WTC11 (cell line): ENCODE results near the gene RPEL1. TPM values are rescaled to one million over a fixed set of nuclear protein-coding genes. Genes with fewer than 3 reads are reported as not detected.
A peak's percentile ranks its signal among the peaks of the same experiment; 100 is the strongest.

Experiments
- ATAC-seq: fragments of 200-7000 bp; cut with Tn5 transposase; 2 replicates; pipeline ENCODE4 v1.10.0; 2021; ENCODE audit warnings: mild to moderate bottlenecking, moderate library complexity
- CTCF ChIA-PET: fragments of 300-600 bp; sonication (Branson Sonifier 250); formaldehyde crosslinking; loops from one replicate; lab custom pipeline; 2021; ENCODE audit warnings: antibody characterized with exemption; lab: Charles Lee
- POLR2A ChIA-PET: fragments of 350-600 bp; sonication (Branson Sonifier 250); formaldehyde crosslinking; loops from one replicate; lab custom pipeline; 2021; ENCODE audit warnings: antibody characterized with exemption; lab: Charles Lee
- DNase-seq: peaks from one replicate; pipeline ENCODE4 v3.0.0; 2021; ENCODE audit warnings: low spot score
- H3K27ac Mint-ChIP-seq: 2 replicates; pipeline ENCODE4 v1.8.0; 2021; ENCODE audit warnings: mixed read lengths
- H3K27me3 Mint-ChIP-seq: 2 replicates; pipeline ENCODE4 v1.8.0; 2021; ENCODE audit warnings: low read depth, mild to moderate bottlenecking, moderate library complexity, mixed read lengths
- H3K36me3 Mint-ChIP-seq: 2 replicates; pipeline ENCODE4 v1.8.0; 2021; ENCODE audit warnings: mixed read lengths
- H3K4me1 Mint-ChIP-seq: 2 replicates; pipeline ENCODE4 v1.8.0; 2022; ENCODE audit warnings: mixed read lengths
- H3K4me3 Mint-ChIP-seq: 2 replicates; pipeline ENCODE4 v1.8.0; 2021; ENCODE audit warnings: mild to moderate bottlenecking, moderate library complexity, mixed read lengths
- H3K9me3 Mint-ChIP-seq: 2 replicates; pipeline ENCODE4 v1.8.0; 2021; ENCODE audit warnings: mixed read lengths
- AR ChIP-seq: fragments of 250-450 bp; sonication (Bioruptor Pico); IDR thresholded peaks from 2 replicates; pipeline ENCODE4 v1.9.0; 2021; ENCODE audit warnings: mild to moderate bottlenecking
- CDX4 ChIP-seq: fragments of 250-450 bp; sonication (Bioruptor Pico); IDR thresholded peaks from 2 replicates; pipeline ENCODE4 v1.9.0; 2021; ENCODE audit warnings: moderate library complexity, mild to moderate bottlenecking, inconsistent platforms, borderline replicate concordance
- ELF4 ChIP-seq: sonication (generic); formaldehyde crosslinking; IDR thresholded peaks from 2 replicates; pipeline ENCODE4 v1.8.1; 2022; ENCODE audit warnings: low read depth, mild to moderate bottlenecking, moderate library complexity, missing genetic modification reagents
- EMX1 ChIP-seq: fragments of 250-450 bp; sonication (Bioruptor Pico); IDR thresholded peaks from 2 replicates; pipeline ENCODE4 v1.8.0; 2021; ENCODE audit warnings: mild to moderate bottlenecking
- ESRRA ChIP-seq: sonication (generic); formaldehyde crosslinking; IDR thresholded peaks from 2 replicates; pipeline ENCODE4 v1.8.1; 2022; ENCODE audit warnings: mild to moderate bottlenecking, missing genetic modification reagents, borderline replicate concordance
- FOXP1 ChIP-seq: sonication (generic); formaldehyde crosslinking; IDR thresholded peaks from 2 replicates; pipeline ENCODE4 v1.8.0; 2022; ENCODE audit warnings: missing genetic modification reagents, mild to moderate bottlenecking, moderate library complexity, borderline replicate concordance
- GTF2I ChIP-seq: fragments of 250-450 bp; sonication (Bioruptor Pico); conservative IDR thresholded peaks from 2 replicates; pipeline ENCODE4 v1.4.0; 2021; ENCODE audit warnings: mild to moderate bottlenecking
- IRF1 ChIP-seq: sonication (generic); formaldehyde crosslinking; IDR thresholded peaks from 2 replicates; pipeline ENCODE4 v1.8.0; 2023; ENCODE audit warnings: missing genetic modification reagents
- IRF2 ChIP-seq: sonication (generic); formaldehyde crosslinking; IDR thresholded peaks from 2 replicates; pipeline ENCODE4 v1.8.0; 2022; ENCODE audit warnings: low read depth, missing genetic modification reagents, borderline replicate concordance
- PREB ChIP-seq: sonication (generic); formaldehyde crosslinking; IDR thresholded peaks from 2 replicates; pipeline ENCODE4 v1.8.1; 2022; ENCODE audit warnings: mild to moderate bottlenecking, missing genetic modification reagents, moderate library complexity, borderline replicate concordance
- RORB ChIP-seq: fragments of 250-450 bp; sonication (Bioruptor Pico); IDR thresholded peaks from 2 replicates; pipeline ENCODE4 v1.9.0; 2021; ENCODE audit warnings: mild to moderate bottlenecking
- SP1 ChIP-seq: sonication (generic); formaldehyde crosslinking; conservative IDR thresholded peaks from 2 replicates; pipeline ENCODE4 v1.8.1; 2022; ENCODE audit warnings: missing genetic modification reagents
- TCF7 ChIP-seq: sonication (generic); formaldehyde crosslinking; IDR thresholded peaks from 2 replicates; pipeline ENCODE4 v1.8.0; 2022; ENCODE audit warnings: mild to moderate bottlenecking, low read depth, missing genetic modification reagents, moderate library complexity
- ZNF121 ChIP-seq: sonication (generic); formaldehyde crosslinking; IDR thresholded peaks from 2 replicates; pipeline ENCODE4 v1.8.0; 2023; ENCODE audit warnings: missing genetic modification reagents
- ZNF219 ChIP-seq: sonication (generic); formaldehyde crosslinking; IDR thresholded peaks from 2 replicates; pipeline ENCODE4 v1.8.0; 2023; ENCODE audit warnings: missing genetic modification reagents, mild to moderate bottlenecking, borderline replicate concordance
- ZNF281 ChIP-seq: sonication (generic); formaldehyde crosslinking; IDR thresholded peaks from 2 replicates; pipeline ENCODE4 v1.8.0; 2023; ENCODE audit warnings: mild to moderate bottlenecking, missing genetic modification reagents
- ZNF425 ChIP-seq: fragments of 250-450 bp; sonication (Bioruptor Pico); conservative IDR thresholded peaks from 2 replicates; pipeline ENCODE4 v1.9.0; 2021; ENCODE audit warnings: mild to moderate bottlenecking
- ZNF671 ChIP-seq: fragments of 250-450 bp; sonication (Bioruptor Pico); IDR thresholded peaks from 2 replicates; pipeline ENCODE4 v1.8.0; 2021; ENCODE audit warnings: mild to moderate bottlenecking
- total RNA-seq: library from RNA; stranded (reverse); gene quantifications from 3 replicates; pipeline ENCODE4 v1.2.3, GENCODE V29; 2021
- TF ChIP-seq, protein P1 (sequence below): sonication (generic); formaldehyde crosslinking; conservative IDR thresholded peaks from 2 replicates; pipeline ENCODE4 v1.8.1; 2022; ENCODE audit warnings: mild to moderate bottlenecking, missing genetic modification reagents
- TF ChIP-seq, protein P2 (sequence below): sonication (generic); formaldehyde crosslinking; IDR thresholded peaks from 2 replicates; pipeline ENCODE4 v1.8.1; 2022; ENCODE audit warnings: low read depth, missing genetic modification reagents, borderline replicate concordance
- TF ChIP-seq, protein P3 (sequence below): sonication (generic); formaldehyde crosslinking; IDR thresholded peaks from 2 replicates; pipeline ENCODE4 v1.8.0; 2022; ENCODE audit warnings: mild to moderate bottlenecking, missing genetic modification reagents
- TF ChIP-seq, protein P4 (sequence below): fragments of 250-450 bp; sonication (Bioruptor Pico); IDR thresholded peaks from 2 replicates; pipeline ENCODE4 v1.9.0; 2021; ENCODE audit warnings: mild to moderate bottlenecking

Gene RPEL1
- total RNA-seq, 1 experiment from 2014 or later, result 0.09 TPM

GRCh38 chr10:103276896-103277712 is 31.4 kb downstream of the RPEL1 start, which contains the start of gene INA:
Gene INA, plus strand, starts transcription at chr10:103277138. Its CDS starts 74 bp downstream, at chr10:103277212.
- ChIA-PET CTCF (interaction anchor here (0.7 to 2.7 kb wide), 15 partner anchors 9 to 564 kb away, joined by 3 to 19 read pairs (median 4); partner anchors contain the start of genes CNNM2 and NT5C2), POLR2A (interaction anchor here (0.6 to 1.2 kb wide), 6 partner anchors 9 to 359 kb away, joined by 3 to 4 read pairs (median 3); partner anchors contain the start of gene CNNM2)
- H3K27me3 Mint-ChIP-seq, result peaks cover 76% of the 10 kb centered on the region
- no peaks in the 10 kb centered on the region for H3K36me3 Mint-ChIP-seq
- ATAC-seq (peak; percentile 52), DNase-seq (peak; percentile 82)
- H3K9me3 Mint-ChIP-seq, result no peaks in the 10 kb centered on the region
- no peak within 1 kb of the TSS for H3K27ac Mint-ChIP-seq
- H3K4me1 Mint-ChIP-seq, result peaks cover 34% of the 10 kb centered on the region
- H3K4me3 Mint-ChIP-seq, result peak within 1 kb of the TSS; percentile 71
- TF ChIP-seq, protein P1, sequence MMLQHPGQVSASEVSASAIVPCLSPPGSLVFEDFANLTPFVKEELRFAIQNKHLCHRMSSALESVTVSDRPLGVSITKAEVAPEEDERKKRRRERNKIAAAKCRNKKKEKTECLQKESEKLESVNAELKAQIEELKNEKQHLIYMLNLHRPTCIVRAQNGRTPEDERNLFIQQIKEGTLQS (CRISPR knock-in tag), result no peak
- TF ChIP-seq FOXP1 (CRISPR knock-in tag) (peak; percentile 97), EMX1 (CRISPR knock-in tag) (no peak), ZNF121 (CRISPR knock-in tag) (no peak), ELF4 (peak; percentile 84; the same call in 1 of the 2 replicates), ZNF219 (no peak), IRF2 (CRISPR knock-in tag) (no peak), IRF1 (CRISPR knock-in tag) (peak; percentile 80; the same call in 1 of the 2 replicates), RORB (CRISPR knock-in tag) (no peak), SP1 (peak; percentile 25; the same call in 1 of the 2 replicates), ZNF425 (CRISPR knock-in tag) (no peak), GTF2I (CRISPR knock-in tag) (no peak), ZNF281 (CRISPR knock-in tag) (no peak), ESRRA (no peak), ZNF671 (CRISPR knock-in tag) (no peak), AR (CRISPR knock-in tag) (no peak), PREB (CRISPR knock-in tag) (no peak), TCF7 (CRISPR knock-in tag) (no peak), CDX4 (CRISPR knock-in tag) (no peak)
- TF ChIP-seq, protein P2, sequence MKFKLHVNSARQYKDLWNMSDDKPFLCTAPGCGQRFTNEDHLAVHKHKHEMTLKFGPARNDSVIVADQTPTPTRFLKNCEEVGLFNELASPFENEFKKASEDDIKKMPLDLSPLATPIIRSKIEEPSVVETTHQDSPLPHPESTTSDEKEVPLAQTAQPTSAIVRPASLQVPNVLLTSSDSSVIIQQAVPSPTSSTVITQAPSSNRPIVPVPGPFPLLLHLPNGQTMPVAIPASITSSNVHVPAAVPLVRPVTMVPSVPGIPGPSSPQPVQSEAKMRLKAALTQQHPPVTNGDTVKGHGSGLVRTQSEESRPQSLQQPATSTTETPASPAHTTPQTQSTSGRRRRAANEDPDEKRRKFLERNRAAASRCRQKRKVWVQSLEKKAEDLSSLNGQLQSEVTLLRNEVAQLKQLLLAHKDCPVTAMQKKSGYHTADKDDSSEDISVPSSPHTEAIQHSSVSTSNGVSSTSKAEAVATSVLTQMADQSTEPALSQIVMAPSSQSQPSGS (CRISPR knock-in tag), result no peak
- TF ChIP-seq, protein P3, sequence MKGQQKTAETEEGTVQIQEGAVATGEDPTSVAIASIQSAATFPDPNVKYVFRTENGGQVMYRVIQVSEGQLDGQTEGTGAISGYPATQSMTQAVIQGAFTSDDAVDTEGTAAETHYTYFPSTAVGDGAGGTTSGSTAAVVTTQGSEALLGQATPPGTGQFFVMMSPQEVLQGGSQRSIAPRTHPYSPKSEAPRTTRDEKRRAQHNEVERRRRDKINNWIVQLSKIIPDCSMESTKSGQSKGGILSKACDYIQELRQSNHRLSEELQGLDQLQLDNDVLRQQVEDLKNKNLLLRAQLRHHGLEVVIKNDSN, result 0 out of 2 replicates have a peak, but pooled peaks have one; percentile 14
- TF ChIP-seq, protein P4, sequence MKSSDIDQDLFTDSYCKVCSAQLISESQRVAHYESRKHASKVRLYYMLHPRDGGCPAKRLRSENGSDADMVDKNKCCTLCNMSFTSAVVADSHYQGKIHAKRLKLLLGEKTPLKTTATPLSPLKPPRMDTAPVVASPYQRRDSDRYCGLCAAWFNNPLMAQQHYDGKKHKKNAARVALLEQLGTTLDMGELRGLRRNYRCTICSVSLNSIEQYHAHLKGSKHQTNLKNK, result no peak
